KG1 (cell line): Measurements from ENCODE around the gene TMEM170A.

Experiments
- DNase-seq: peaks from one replicate; lab custom pipeline; 2025; lab: John Stamatoyannopoulos, UW

TMEM170A gene

GRCh38 chr16:75401691-75402090 lies 62.8 kb downstream of the TMEM170A start:
- no peak for DNase-seq

- DNase-seq: no peak
Observed at GRCh38 chr16:75398333-75398732, 66.2 kb downstream of the TMEM170A start.

- DNase-seq: no peak
Observed at GRCh38 chr16:75394941-75395340, 69.5 kb downstream of the TMEM170A start.
